Measurements from ENCODE around the gene SAMD4A.
A peak's percentile ranks its signal among the peaks of the same experiment; 100 is the strongest.

SAMD4A gene

GRCh38 chr14:54633076-54633475, 66.1 kb downstream of the SAMD4A start:
- no peak for DNase-seq (ENCODE audit: low spot score)

- no peak for DNase-seq (ENCODE audit: low spot score)
Measured at GRCh38 chr14:54637270-54638134, 70.6 kb downstream of the SAMD4A start.

DNA sequence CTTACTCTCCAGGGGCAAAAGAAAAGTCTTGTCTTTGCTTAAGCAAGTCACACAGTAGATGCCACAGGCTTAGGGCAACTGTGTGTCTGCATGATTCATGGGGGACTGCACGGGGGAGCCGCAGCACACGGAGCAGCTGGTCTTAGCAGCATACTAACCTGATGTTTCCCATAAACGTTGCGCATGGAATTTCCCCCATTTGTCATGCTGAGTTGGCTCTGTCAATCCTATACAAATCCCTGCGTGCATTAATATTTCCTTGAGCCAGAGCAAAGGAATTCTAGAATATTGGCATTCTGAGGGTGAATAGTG, 71.2 kb downstream of the SAMD4A start:
- DNase-seq (ENCODE audit: low spot score): no peak

- DNase-seq (ENCODE audit: low spot score): no peak
Measured at GRCh38 chr14:54639611-54640010, 72.7 kb downstream of the SAMD4A start.

GRCh38 chr14:54640506-54640905, 73.6 kb downstream of the SAMD4A start:
- no peak for DNase-seq (ENCODE audit: low spot score)

GRCh38 chr14:54642121-54642520, 75.2 kb downstream of the SAMD4A start:
- DNase-seq (ENCODE audit: low spot score): no peak

DNA sequence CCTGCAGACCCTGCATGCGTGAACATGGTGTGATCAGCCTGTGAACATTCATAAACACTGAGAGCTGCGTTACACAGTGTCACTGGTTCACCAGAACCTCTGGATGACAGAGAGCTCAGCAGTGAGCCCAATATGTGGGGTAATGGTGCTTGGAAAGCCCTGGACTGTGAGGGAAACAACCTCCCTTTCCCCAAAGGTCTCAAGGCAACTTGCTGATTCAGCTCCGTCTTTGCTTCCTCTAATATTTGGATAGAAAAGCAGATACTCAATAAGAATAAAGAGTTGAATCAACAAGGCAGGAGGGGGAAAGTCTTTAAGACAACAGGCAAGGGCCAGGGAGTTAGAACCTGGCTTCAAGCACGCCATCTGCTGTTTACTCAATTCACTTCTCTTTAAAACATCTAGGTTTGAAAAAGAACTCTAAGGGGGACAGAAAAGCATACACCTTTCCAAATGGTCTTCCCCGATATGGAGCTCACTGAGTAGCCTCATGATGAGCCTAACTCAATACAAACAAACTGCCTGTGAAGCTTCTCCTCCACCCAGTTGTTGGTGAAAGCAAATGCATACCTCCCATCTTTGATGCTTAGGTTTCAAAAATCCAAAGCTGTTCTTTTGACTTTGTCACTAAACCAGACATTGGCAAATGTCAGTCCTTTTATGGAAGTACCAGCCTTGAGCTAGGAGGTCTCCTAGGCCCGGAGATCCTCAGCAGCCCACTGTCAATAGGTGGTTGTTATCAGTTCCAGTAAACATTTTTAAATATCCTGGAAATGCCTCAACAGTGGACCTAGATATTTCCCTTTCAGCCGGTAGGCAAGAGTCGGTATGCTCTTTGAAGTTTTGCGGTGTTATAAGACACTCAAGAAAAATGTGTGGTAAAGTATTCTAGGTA, 76.1 kb downstream of the SAMD4A start:
- peak; percentile 13 for DNase-seq (ENCODE audit: low spot score)

- DNase-seq (ENCODE audit: low spot score): no peak
Measured at GRCh38 chr14:54643696-54644176, 76.8 kb downstream of the SAMD4A start.

- DNase-seq (ENCODE audit: low spot score): no peak
Measured at GRCh38 chr14:54645639-54646038, 78.7 kb downstream of the SAMD4A start.

DNA sequence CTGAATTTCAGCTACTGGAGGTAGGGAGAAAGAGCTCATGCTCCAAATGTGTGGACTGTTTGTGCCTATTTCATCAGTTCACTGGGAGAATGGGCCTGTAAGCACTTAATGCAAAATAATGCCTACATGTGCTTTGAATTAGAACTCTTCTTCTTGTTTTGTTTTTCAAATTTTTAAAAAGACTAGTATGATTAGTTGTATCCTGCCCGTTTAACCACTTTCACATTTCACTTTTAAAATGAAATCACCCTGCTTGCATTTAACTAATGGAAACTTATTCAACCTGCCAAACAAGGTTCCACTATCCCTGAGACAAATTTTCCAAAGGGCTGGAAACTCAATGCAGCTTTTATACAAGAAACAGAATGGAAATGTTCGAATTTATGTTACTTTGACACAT, 79.7 kb downstream of the SAMD4A start:
- DNase-seq (ENCODE audit: low spot score): no peak

- DNase-seq (ENCODE audit: low spot score): no peak
Measured at GRCh38 chr14:54647378-54647777, 80.5 kb downstream of the SAMD4A start.

GRCh38 chr14:54649056-54649455, 82.1 kb downstream of the SAMD4A start:
- DNase-seq (ENCODE audit: low spot score): no peak

GRCh38 chr14:54650331-54650958, 83.5 kb downstream of the SAMD4A start:
- no peak for DNase-seq (ENCODE audit: low spot score)

- DNase-seq (ENCODE audit: low spot score): no peak
Measured at GRCh38 chr14:54650959-54651351, 84.0 kb downstream of the SAMD4A start.

- no peak for DNase-seq (ENCODE audit: low spot score)
Measured at GRCh38 chr14:54651649-54652048, 84.7 kb downstream of the SAMD4A start.

DNA sequence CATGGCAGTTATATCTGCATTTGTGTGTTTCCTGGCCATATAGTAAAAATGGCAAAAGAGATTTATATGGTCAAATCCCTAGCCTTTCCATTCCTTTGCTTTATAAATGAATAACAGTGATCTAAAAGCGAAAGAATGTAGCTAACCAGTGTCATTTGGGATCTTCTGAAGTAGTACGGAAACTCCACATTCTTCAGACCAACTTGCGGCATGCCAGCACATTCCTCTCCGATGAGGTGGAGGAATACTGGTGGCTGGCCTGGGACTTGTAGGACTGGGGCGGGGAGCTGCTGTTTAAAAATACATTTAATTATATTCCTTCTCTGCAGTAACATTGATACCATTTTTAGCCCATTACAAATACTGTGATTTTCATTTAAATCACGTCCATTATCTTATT, 85.3 kb downstream of the SAMD4A start:
- DNase-seq (ENCODE audit: low spot score): no peak

DNA sequence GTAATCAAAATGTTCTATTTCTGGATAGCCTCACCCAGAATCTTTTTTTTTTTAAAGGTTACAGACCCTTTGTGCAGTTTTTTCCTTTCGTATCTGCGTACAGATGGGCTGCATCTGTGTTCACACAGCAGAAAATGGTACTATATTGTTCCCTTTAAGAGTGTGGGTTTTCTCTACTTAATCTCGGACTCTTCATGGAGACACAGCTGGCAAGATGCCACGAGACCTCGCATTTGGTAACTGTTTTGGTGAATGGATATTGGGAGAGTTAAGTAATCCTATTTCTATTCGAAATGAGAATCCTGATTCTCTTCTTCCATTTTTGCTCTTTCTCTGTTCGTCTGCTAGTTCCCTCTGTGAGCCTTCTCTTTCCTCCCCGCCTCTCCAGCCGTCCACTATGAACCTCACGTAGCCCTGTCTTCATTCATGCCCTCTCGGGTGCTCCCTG, 85.7 kb downstream of the SAMD4A start:
- no peak for DNase-seq (ENCODE audit: low spot score)

DNA sequence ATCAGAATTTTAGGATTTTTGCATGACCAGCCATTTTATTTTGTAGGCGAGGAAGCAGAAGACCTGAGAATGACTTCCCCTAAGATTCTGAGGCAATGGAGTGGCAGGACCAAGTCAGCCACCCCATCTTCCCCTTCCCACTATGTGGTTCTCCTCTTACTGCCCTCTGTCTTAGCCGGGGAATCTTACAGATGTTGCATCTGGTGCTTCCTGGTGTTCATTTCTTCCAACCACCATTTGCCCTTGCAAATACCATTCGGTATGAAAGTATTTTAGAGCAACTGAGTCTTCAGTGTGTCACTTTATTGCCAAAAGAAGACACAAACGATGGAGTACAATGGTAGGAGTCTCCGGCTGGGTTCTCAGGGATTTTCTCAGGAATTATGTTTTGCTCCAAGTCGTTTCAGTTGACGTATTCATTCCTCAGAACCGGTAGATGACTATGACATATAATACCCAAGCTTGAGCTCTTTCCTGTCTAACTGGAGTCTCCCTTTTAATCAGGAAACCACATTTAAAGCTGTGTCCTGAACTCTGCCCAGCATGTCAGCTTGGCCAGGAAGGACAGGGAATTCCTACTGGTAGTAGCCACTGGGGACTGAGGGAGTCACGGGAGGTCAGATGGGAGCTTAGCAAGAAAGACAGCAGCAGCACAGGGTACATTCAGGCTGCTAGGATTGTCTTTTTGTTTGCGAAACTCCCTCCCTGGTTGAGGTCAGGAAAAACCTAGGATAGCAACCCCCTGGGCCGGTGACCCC, 87.0 kb downstream of the SAMD4A start:
- DNase-seq (ENCODE audit: low spot score): no peak

GRCh38 chr14:54654605-54655004, 87.7 kb downstream of the SAMD4A start:
- DNase-seq (ENCODE audit: low spot score): no peak

DNA sequence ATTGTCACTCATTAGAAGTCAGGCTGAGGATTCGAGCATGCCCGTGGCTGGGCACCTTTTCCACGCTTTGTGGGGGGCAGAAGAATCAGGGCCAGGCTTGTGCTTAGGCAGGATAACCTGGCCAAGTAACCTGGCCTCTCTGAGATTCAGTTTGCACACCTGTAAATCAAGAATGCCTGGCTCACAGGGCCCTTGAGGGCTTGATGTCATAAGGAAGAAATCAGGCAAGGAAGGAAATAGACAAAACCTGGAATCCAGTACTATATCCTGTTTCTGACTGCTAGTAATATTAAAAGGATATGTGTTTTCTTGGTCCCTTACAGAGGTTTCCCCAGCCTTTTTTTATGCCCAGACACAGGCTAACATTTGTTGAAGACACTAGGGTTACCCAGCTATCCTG, 91.9 kb downstream of the SAMD4A start:
- DNase-seq (ENCODE audit: low spot score): no peak

DNA sequence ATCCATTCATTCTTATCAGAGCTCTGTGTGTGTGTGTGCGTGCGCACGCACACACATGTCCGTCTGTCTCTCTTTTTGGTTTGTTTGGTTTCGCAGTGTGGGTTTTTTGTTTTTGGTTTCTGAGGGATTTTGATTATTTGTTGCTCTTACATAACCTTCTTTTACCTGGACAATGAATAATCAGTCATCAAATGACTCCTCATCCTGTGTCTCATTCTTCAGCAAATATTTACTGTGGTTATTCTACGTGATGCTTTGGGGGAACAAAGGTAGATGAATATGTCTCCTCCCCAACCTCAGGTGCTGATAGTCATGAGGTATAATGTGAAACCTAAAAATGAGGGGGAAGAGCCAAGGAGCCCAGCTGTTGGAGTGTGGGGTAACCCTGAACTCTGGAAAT, 92.4 kb downstream of the SAMD4A start:
- no peak for DNase-seq (ENCODE audit: low spot score)

DNA sequence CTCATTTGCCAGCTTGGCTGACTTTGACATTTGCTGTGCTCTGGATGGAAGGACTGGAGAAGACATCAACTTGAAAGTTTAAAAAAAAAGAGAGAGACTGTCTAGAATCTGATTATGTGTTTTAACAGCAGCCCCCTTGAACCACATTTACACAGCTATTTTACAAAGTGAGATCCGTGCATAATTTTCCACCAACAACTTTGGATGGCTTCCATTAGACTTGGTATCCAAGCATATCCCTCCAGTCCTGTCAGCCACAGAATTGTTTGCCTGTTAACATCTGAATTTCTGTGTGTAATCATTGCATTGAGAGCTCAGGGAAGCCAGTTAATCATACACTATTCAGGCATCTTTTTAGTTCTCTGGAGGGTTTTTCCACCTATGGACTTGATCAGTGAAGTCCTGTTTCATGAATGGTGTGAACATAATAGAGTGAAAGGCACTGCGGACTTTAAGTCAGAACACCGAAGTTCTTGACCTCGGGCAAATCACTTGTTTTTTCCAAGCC, 93.7 kb downstream of the SAMD4A start:
- DNase-seq (ENCODE audit: low spot score): no peak

All from activated CD4-positive, alpha-beta T cell treated with anti-CD3 and anti-CD28 coated beads, Interleukin-2, Interleukin-4, amounts not matched to agents 100 ng/mL and 50 ng/mL, durations not matched to agents 16 hours and 8 hours (primary cell).